ENCODE data around the gene CLCNKA. TPM values are rescaled to one million over a fixed set of nuclear protein-coding genes. Genes with fewer than 3 reads are reported as not detected.
"Not testable (repeated sequence)": the region's sequence is repeated elsewhere in the genome, so short reads cannot be mapped to it uniquely, and the experiment has no call there.

CLCNKA gene
- total RNA-seq (2014; rRNA removed; shearing (Covaris generic)): 0.10 and 0.85 TPM in 2 replicates

- no peak for DNase-seq
- H3K4me3 ChIP-seq (ENCODE audit: insufficient read depth, low read depth, low read length): no peak within 1 kb of the TSS
These were observed at the start of gene CLCNKA for GRCh38 chr1:16021681-16022080. Gene CLCNKA (plus strand): TSS chr1:16022036. CDS start chr1:16022620, 584 bp downstream.

GRCh38 chr1:15972409-15972808 is 49.4 kb upstream of the CLCNKA start:
- H3K4me3 ChIP-seq (ENCODE audit: insufficient read depth, low read depth, low read length): no peak overlapping the region
- DNase-seq: no peak
- H3K27me3 ChIP-seq (ENCODE audit: control insufficient read depth, insufficient read depth, low read length): no peaks in the 10 kb centered on the region
- H3K36me3 ChIP-seq (replicated peaks; ENCODE audit: control insufficient read depth, insufficient read depth, low read length): peaks cover 3% of the 10 kb centered on the region; the same call in 1 of the 2 replicates

More at GRCh38 chr1:16021681-16022080, at the start of gene CLCNKA:
- peaks cover 4% of the 10 kb centered on the region; the same call in 1 of the 2 replicates for H3K27me3 ChIP-seq (ENCODE audit: control insufficient read depth, insufficient read depth, low read length)
- H3K36me3 ChIP-seq (replicated peaks; ENCODE audit: control insufficient read depth, insufficient read depth, low read length): no peaks in the 10 kb centered on the region

- H3K27me3 ChIP-seq (ENCODE audit: control insufficient read depth, insufficient read depth, low read length): no peaks in the 10 kb centered on the region
- 0 out of 2 replicates have a peak, but pooled peaks cover 3% of the 10 kb centered on the region for H3K36me3 ChIP-seq (replicated peaks; ENCODE audit: control insufficient read depth, insufficient read depth, low read length)
- no peak overlapping the region for H3K4me3 ChIP-seq (ENCODE audit: insufficient read depth, low read depth, low read length)
- no peak for DNase-seq
These were observed 48.1 kb upstream of the CLCNKA start for GRCh38 chr1:15973772-15974171.

DNA sequence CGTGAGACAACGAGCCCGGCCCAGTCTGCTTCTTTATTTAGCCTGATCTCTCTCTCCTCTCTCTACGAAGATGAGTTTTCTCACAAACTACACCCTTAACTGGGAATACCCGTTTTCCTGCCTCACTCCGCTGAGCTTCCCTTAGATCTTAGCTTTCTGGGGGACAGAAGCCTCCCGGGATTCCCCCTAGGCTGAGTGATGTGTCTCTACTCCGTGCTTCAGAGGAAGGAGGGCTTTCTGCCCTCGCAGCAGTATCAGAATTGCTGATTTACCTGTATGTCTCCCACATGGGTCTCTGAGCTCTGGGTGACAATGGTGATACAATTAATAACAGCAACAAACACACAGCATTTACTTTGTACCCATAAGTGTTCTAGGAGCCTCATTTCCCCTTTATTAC is 47.0 kb upstream of the CLCNKA start:
- H3K27me3 ChIP-seq (ENCODE audit: control insufficient read depth, insufficient read depth, low read length): no peaks in the 10 kb centered on the region
- H3K36me3 ChIP-seq (replicated peaks; ENCODE audit: control insufficient read depth, insufficient read depth, low read length): 0 out of 2 replicates have a peak, but pooled peaks cover 3% of the 10 kb centered on the region
- peak overlapping the region; percentile 76 for H3K4me3 ChIP-seq (ENCODE audit: insufficient read depth, low read depth, low read length)
- DNase-seq: no peak

DNA sequence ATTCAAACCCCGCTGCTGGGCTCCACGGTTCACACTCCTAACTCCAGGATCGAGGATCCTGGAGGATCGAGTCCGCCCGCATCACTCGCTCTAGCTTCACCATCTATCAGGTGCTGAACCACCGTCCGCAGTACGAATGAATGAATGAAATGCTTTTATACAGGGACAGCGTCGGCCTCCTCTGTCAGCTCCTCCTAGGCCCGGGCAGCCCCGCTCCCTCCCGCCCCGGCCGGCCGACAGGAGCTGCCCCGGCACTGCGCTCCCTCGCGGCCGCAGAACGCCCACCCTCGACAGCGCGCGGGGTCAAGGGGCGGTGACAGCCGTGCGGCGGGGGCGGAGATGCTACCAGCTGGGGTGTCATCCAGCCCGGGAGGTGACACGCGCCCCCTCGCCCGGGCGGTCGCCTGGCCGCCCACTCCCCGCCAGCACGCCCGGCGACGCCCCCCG is 46.5 kb upstream of the CLCNKA start:
- peak; percentile 94 for DNase-seq
- 0 out of 2 replicates have a peak, but pooled peaks cover 3% of the 10 kb centered on the region for H3K36me3 ChIP-seq (replicated peaks; ENCODE audit: control insufficient read depth, insufficient read depth, low read length)

GRCh38 chr1:15975805-15976680 is 45.8 kb upstream of the CLCNKA start, which contains the start of gene ZBTB17:
Gene ZBTB17 (minus strand): TSS chr1:15976101. CDS start chr1:15948495, 27,606 bp downstream.
- Histone ChIP-seq H3K36me3 (replicated peaks; ENCODE audit: control insufficient read depth, insufficient read depth, low read length) (0 out of 2 replicates have a peak, but pooled peaks cover 3% of the 10 kb centered on the region), H3K27me3 (ENCODE audit: control insufficient read depth, insufficient read depth, low read length) (no peaks in the 10 kb centered on the region)

More for the DNA sequence above, 46.5 kb upstream of the CLCNKA start:
- Histone ChIP-seq H3K4me3 (ENCODE audit: insufficient read depth, low read depth, low read length) (peak overlapping the region; percentile 76), H3K27me3 (ENCODE audit: control insufficient read depth, insufficient read depth, low read length) (no peaks in the 10 kb centered on the region)

DNA sequence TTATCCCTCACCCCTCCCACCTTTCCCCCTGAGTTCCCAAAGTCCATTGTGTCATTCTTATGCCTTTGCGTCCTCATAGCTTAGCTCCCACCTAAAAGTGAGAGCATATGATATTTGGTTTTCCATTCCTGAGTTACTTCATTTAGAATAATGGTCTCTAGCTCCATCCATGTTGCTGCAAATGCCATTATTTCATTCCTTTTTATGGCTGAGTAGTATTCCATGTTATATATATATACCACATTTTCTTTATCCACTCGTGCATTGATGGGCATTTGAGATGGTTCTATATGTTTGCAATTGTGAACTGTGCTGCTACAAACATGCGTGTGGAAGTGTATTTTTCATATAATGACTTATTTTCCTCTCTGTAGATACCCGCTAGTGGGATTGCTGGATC is 43.9 kb upstream of the CLCNKA start:
- not testable (repeated sequence) for H3K4me3 ChIP-seq (ENCODE audit: insufficient read depth, low read depth, low read length); H3K27me3 ChIP-seq (ENCODE audit: control insufficient read depth, insufficient read depth, low read length); H3K36me3 ChIP-seq (replicated peaks; ENCODE audit: control insufficient read depth, insufficient read depth, low read length); DNase-seq

More at GRCh38 chr1:15975805-15976680, 45.8 kb upstream of the CLCNKA start, which contains the start of gene ZBTB17:
- peak within 1 kb of the TSS; percentile 76 for H3K4me3 ChIP-seq (ENCODE audit: insufficient read depth, low read depth, low read length)
- peak; percentile 96 for DNase-seq

- DNase-seq: no peak
- H3K4me3 ChIP-seq (ENCODE audit: insufficient read depth, low read depth, low read length): no peak overlapping the region
- no peaks in the 10 kb centered on the region for H3K36me3 ChIP-seq (replicated peaks; ENCODE audit: control insufficient read depth, insufficient read depth, low read length)
- H3K27me3 ChIP-seq (ENCODE audit: control insufficient read depth, insufficient read depth, low read length): no peaks in the 10 kb centered on the region; the same call in 1 of the 2 replicates
These were observed 40.2 kb upstream of the CLCNKA start for GRCh38 chr1:15981679-15982078.

DNA sequence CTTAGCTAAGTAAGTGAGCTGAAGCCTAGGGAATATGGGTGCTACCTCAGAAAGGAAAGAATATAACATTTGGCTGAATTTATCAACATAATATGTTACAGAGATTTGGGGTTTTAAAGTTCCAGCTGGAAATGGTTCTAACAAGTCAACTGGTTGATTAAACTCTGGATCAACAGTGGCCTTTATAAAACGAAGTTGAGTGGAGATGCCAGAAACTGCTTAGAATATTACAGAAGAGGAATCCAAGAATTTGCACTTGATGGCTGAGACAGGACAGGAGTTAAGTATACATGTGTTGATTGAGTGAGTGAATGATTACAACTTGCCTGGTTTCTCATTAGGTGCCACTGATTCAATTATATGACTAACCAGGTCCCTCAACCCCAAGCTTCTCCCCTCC is 38.6 kb upstream of the CLCNKA start:
- DNase-seq: no peak
- no peak overlapping the region for H3K4me3 ChIP-seq (ENCODE audit: insufficient read depth, low read depth, low read length)
- H3K36me3 ChIP-seq (replicated peaks; ENCODE audit: control insufficient read depth, insufficient read depth, low read length): no peaks in the 10 kb centered on the region
- no peaks in the 10 kb centered on the region; the same call in 1 of the 2 replicates for H3K27me3 ChIP-seq (ENCODE audit: control insufficient read depth, insufficient read depth, low read length)

DNA sequence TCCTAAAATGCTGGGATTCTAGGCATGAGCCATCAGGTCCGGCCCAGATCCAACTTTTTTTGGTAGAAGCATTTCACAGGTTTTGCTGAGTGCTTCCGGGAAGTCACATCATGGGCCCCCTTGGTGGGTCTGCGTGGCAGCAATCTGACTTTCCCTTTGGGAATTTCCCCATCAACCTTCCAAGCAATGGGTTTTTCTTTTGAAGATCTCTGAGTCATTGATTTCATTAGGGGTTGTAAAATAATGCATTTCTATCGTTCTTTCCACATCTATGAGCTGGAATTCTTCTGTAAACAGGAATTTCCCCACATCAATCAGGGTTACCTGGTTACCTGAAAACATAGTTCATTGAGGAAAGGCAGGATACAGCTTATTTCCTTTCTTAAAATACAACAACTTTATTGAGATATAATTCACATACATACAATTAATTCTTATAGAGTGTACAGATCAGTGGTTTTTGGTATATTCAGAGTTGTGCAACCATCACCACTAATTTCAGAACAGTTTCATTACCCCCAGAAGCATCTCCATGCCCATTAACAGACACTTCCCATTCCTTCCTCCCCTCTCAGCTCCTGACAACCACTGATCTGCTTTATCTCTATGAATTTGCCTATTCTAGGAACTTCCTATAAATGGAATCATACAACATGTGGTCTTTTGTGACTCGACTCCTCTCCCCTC is 36.1 kb upstream of the CLCNKA start:
- Histone ChIP-seq H3K36me3 (replicated peaks; ENCODE audit: control insufficient read depth, insufficient read depth, low read length) (no peaks in the 10 kb centered on the region), H3K27me3 (ENCODE audit: control insufficient read depth, insufficient read depth, low read length) (no peaks in the 10 kb centered on the region; the same call in 1 of the 2 replicates), H3K4me3 (ENCODE audit: insufficient read depth, low read depth, low read length) (no peak overlapping the region)
- DNase-seq: no peak

GRCh38 chr1:15988856-15989736 is 32.7 kb upstream of the CLCNKA start:
- H3K4me3 ChIP-seq (ENCODE audit: insufficient read depth, low read depth, low read length): no peak overlapping the region
- DNase-seq: peak; percentile 51
- no peaks in the 10 kb centered on the region for H3K27me3 ChIP-seq (ENCODE audit: control insufficient read depth, insufficient read depth, low read length)
- H3K36me3 ChIP-seq (replicated peaks; ENCODE audit: control insufficient read depth, insufficient read depth, low read length): no peaks in the 10 kb centered on the region

- no peak overlapping the region for H3K4me3 ChIP-seq (ENCODE audit: insufficient read depth, low read depth, low read length)
- H3K27me3 ChIP-seq (ENCODE audit: control insufficient read depth, insufficient read depth, low read length): no peaks in the 10 kb centered on the region
- H3K36me3 ChIP-seq (replicated peaks; ENCODE audit: control insufficient read depth, insufficient read depth, low read length): no peaks in the 10 kb centered on the region
- no peak for DNase-seq
These were observed 32.1 kb upstream of the CLCNKA start for GRCh38 chr1:15989776-15990175.

- peak; percentile 38 for DNase-seq
- Histone ChIP-seq H3K4me3 (ENCODE audit: insufficient read depth, low read depth, low read length) (no peak overlapping the region), H3K27me3 (ENCODE audit: control insufficient read depth, insufficient read depth, low read length) (no peaks in the 10 kb centered on the region), H3K36me3 (replicated peaks; ENCODE audit: control insufficient read depth, insufficient read depth, low read length) (no peaks in the 10 kb centered on the region)
These were observed 30.2 kb upstream of the CLCNKA start for GRCh38 chr1:15991427-15992186.

Data from H7 (cell line).